Keratinocyte (primary cell): Measurements from ENCODE around the gene ADAMTS6. TPM values are rescaled to one million over a fixed set of nuclear protein-coding genes. Genes with fewer than 3 reads are reported as not detected.

ENCODE experiments used
- DNase-seq: peaks from one replicate; pipeline ENCODE4 v3.0.0-alpha.2; 2011; ENCODE audit warnings: low read depth, missing footprints, low spot score
- FAIRE-seq: peaks from 2 replicates; lab custom pipeline; 2011; peaks lifted over from hg19 to GRCh38; lab: Jason Lieb, UNC
- H2AFZ ChIP-seq: 2 replicates; pipeline ENCODE4 v1.6.0; 2012; ENCODE audit warnings: low read length, control low read depth, inconsistent platforms; ENCODE audit not compliant: control insufficient read depth
- H3K27ac ChIP-seq: 2 replicates; pipeline ENCODE4 v1.5.1; 2011; ENCODE audit warnings: low read length; ENCODE audit not compliant: control insufficient read depth, insufficient read depth
- H3K27me3 ChIP-seq: 3 replicates; pipeline ENCODE4 v1.6.0; 2011; ENCODE audit warnings: low read length; ENCODE audit not compliant: control insufficient read depth, insufficient read depth; ENCODE audit errors: extremely low read depth
- H3K36me3 ChIP-seq, 2 experiments: 2 replicates in 1 of 2; 3 replicates in 1 of 2; pipeline ENCODE4 v1.5.1; 2011; ENCODE audit warnings: low read length in 2 of 2, mild to moderate bottlenecking in 1 of 2; ENCODE audit not compliant: control insufficient read depth in 2 of 2, insufficient read depth in 2 of 2; ENCODE audit errors: extremely low read depth in 1 of 2
- H3K4me1 ChIP-seq: 3 replicates; pipeline ENCODE4 v1.5.1; 2011; ENCODE audit warnings: low read length; ENCODE audit not compliant: control insufficient read depth, insufficient read depth; ENCODE audit errors: extremely low read depth
- H3K4me2 ChIP-seq: 3 replicates; pipeline ENCODE4 v1.6.0; 2011; ENCODE audit warnings: low read depth, low read length; ENCODE audit not compliant: control insufficient read depth, insufficient read depth; ENCODE audit errors: extremely low read depth
- H3K4me3 ChIP-seq, 3 experiments: fragments of 200-600 bp in 1 of 3; sonication (generic) in 1 of 3; 2 replicates in 2 of 3; 3 replicates in 1 of 3; pipeline ENCODE4 v1.5.1; 2011 to 2016; ENCODE audit warnings: low read length in 3 of 3, mild to moderate bottlenecking in 3 of 3, control low read depth in 2 of 3, inconsistent platforms in 1 of 3, low read depth in 1 of 3, mixed read lengths in 1 of 3, mixed run types in 1 of 3, moderate library complexity in 1 of 3; ENCODE audit not compliant: control insufficient read depth in 2 of 3, insufficient read depth in 2 of 3; ENCODE audit errors: extremely low read depth in 1 of 3
- H3K79me2 ChIP-seq: 2 replicates; pipeline ENCODE4 v1.6.0; 2012; ENCODE audit warnings: low read length; ENCODE audit not compliant: control insufficient read depth, insufficient read depth
- H3K9ac ChIP-seq: 3 replicates; pipeline ENCODE4 v1.6.0; 2011; ENCODE audit warnings: low read length; ENCODE audit not compliant: control insufficient read depth, insufficient read depth; ENCODE audit errors: extremely low read depth
- H3K9me1 ChIP-seq: 3 replicates; pipeline ENCODE4 v1.6.0; 2011; ENCODE audit warnings: low read length; ENCODE audit not compliant: control insufficient read depth, insufficient read depth; ENCODE audit errors: extremely low read depth
- H3K9me3 ChIP-seq: 2 replicates; pipeline ENCODE4 v1.5.1; 2012; ENCODE audit warnings: low read depth, low read length; ENCODE audit not compliant: control insufficient read depth
- H4K20me1 ChIP-seq: 3 replicates; pipeline ENCODE4 v1.6.0; 2011; ENCODE audit warnings: low read length; ENCODE audit not compliant: control insufficient read depth, insufficient read depth; ENCODE audit errors: extremely low read depth
- CTCF ChIP-seq, 3 experiments: IDR thresholded peaks in 1 of 3; conservative IDR thresholded peaks in 1 of 3; optimal IDR thresholded peaks in 1 of 3; 2 replicates in 2 of 3; 3 replicates in 1 of 3; pipeline versions ENCODE3 to v1.5.1; 2011; ENCODE audit warnings: low read length in 3 of 3, mild to moderate bottlenecking in 3 of 3, moderate library complexity in 2 of 3, control low read depth in 1 of 3, inconsistent platforms in 1 of 3; ENCODE audit not compliant: insufficient read depth in 2 of 3; ENCODE audit errors: extremely low read depth in 1 of 3
- EZH2 ChIP-seq: IDR thresholded peaks from one replicate; pipeline ENCODE4 v1.6.1; 2012; ENCODE audit warnings: inconsistent platforms, mild to moderate bottlenecking, low read length, moderate library complexity
- dilution Hi-C: fragments of 300-500 bp; cut with MboI; formaldehyde crosslinking; loops from one replicate; pipeline ENCODE4 v1.7.0; 2020; ENCODE audit warnings: low sequenced_read_pairs; ENCODE audit not compliant: extremely low pct_ligation_motif_present
- polyA plus RNA-seq, 5 experiments: library from polyadenylated mRNA; depleted of rRNA in 3 of 5; stranded (reverse) in 3 of 5; stranded (forward) in 1 of 5; unstranded in 1 of 5; fragments of >200 nt; gene quantifications; 1 replicate in 1 of 5; 2 replicates in 3 of 5; 3 replicates in 1 of 5; pipeline versions ENCODE4 v1.2.1 to v1.2.3, GENCODE V29; 2011 to 2012; ENCODE audit warnings: missing spikeins in 2 of 5, low read depth in 1 of 5, low replicate concordance in 1 of 5

The ADAMTS6 gene
- polyA plus RNA-seq, 1 donor (not counting 4 experiments of a cell fraction or from before 2014, with no cell fraction given) = 10.9 TPM

- H3K9me3 ChIP-seq = no peaks in the 10 kb centered on the region
- DNase-seq (no peak), FAIRE-seq (no peak)
- peaks cover 28% of the 10 kb centered on the region for H3K4me1 ChIP-seq
- TF ChIP-seq EZH2 (no peak), CTCF (optimal IDR thresholded peaks at IDR 0.05 in 1 of 3, IDR thresholded peaks at IDR 0.05 in 1 of 3, conservative IDR thresholded peaks at IDR 0.05 in 1 of 3; ENCODE audit: extremely low read depth in 1 of 3, insufficient read depth in 2 of 3, low read length in 3 of 3) (no peak)
- H3K4me2 ChIP-seq = no peak overlapping the region
- H3K4me3 ChIP-seq = no peak overlapping the region
- no peaks in the 10 kb centered on the region for H3K27me3 ChIP-seq
- no peak overlapping the region for H3K27ac ChIP-seq
- H4K20me1 ChIP-seq = no peaks in the 10 kb centered on the region
- no peaks in the 10 kb centered on the region for H3K79me2 ChIP-seq
- dilution Hi-C loops = no loop called here
- H2AFZ ChIP-seq = no peak overlapping the region
- H3K36me3 ChIP-seq = peaks cover 1 to 9% of the 10 kb centered on the region in 2 experiments
- H3K9ac ChIP-seq = no peak overlapping the region
- no peaks in the 10 kb centered on the region for H3K9me1 ChIP-seq
These were observed 324.8 kb downstream of the ADAMTS6 start for GRCh38 chr5:65156933-65157332.

GRCh38 chr5:65152131-65152530 lies 329.6 kb downstream of the ADAMTS6 start:
- Histone ChIP-seq H3K9me1 (no peaks in the 10 kb centered on the region), H3K9ac (no peak overlapping the region), H4K20me1 (no peaks in the 10 kb centered on the region), H3K4me1 (no peaks in the 10 kb centered on the region), H2AFZ (no peak overlapping the region), H3K27ac (no peak overlapping the region), H3K9me3 (no peaks in the 10 kb centered on the region), H3K27me3 (no peaks in the 10 kb centered on the region), H3K36me3 (peaks cover 7 to 26% of the 10 kb centered on the region in 2 experiments), H3K4me3 (no peak overlapping the region), H3K79me2 (no peaks in the 10 kb centered on the region), H3K4me2 (no peak overlapping the region)
- TF ChIP-seq CTCF (optimal IDR thresholded peaks at IDR 0.05 in 1 of 3, IDR thresholded peaks at IDR 0.05 in 1 of 3, conservative IDR thresholded peaks at IDR 0.05 in 1 of 3; ENCODE audit: extremely low read depth in 1 of 3, insufficient read depth in 2 of 3, low read length in 3 of 3) (no peak), EZH2 (no peak)
- FAIRE-seq (no peak), DNase-seq (no peak)
- dilution Hi-C loops = no loop called here
